ENCODE measurements around the gene DNAJC6. TPM values are rescaled to one million over a fixed set of nuclear protein-coding genes. Genes with fewer than 3 reads are reported as not detected.
A peak's percentile ranks its signal among the peaks of the same experiment; 100 is the strongest.

The DNAJC6 gene
- total RNA-seq, 2 experiments from 2014 or later: 4.0 to 5.4 TPM

DNA sequence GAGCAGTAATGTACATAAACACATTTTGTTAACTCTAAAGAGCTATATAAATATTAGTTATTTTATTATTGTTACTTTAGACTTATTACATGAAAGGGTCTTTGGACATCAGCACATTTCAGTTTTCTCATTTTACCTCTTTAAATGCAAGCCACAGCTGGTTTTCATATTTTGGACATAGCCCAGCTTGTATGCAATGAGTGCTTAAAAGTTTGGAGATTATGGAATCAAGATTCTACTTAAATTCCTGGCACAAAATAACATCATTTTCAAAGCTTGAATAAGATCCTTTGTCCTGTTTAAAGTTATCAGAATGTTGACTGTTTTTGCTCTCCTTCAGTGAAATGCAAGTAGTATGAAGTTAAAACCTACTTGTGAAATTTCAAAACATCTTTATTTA lies 95.6 kb downstream of the DNAJC6 start:
- H3K9me3 Mint-ChIP-seq: no peaks in the 10 kb centered on the region
- H3K36me3 Mint-ChIP-seq (ENCODE audit: low read depth): peaks cover 18% of the 10 kb centered on the region
- H3K27me3 Mint-ChIP-seq: no peaks in the 10 kb centered on the region
- no peak overlapping the region for H3K4me3 Mint-ChIP-seq
- no peak overlapping the region for H3K27ac Mint-ChIP-seq
- ChIA-PET POLR2A (interaction anchor here (1.3 kb wide), 1 partner anchor 14 kb away, joined by 4 read pairs; no protein-coding TSS in a partner anchor), CTCF (interaction anchor here (1.8 to 1.9 kb wide), 2 partner anchors 11 to 15 kb away, joined by 5 to 9 read pairs; partner anchors contain the start of genes LEPR and LEPROT)
- H3K4me1 Mint-ChIP-seq: no peaks in the 10 kb centered on the region
- no peak for DNase-seq

DNA sequence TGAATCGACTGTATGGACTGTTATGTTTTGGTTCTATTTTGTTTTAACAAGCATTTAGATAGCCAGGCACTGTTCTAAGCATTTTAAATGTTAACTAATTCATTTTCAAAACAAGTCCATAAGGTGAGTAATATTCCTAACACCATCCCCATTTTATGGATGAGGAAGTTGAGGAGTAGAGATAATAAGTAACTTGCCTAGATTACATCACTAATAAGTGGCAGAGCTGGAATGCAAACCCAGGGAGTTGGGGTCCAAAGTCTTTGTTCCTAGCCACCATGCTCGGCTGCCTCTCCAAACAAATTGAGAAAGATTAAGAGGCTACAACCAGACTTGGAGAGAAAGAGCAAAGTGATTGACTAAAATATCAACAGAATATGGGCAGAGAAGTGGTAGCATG lies 98.5 kb downstream of the DNAJC6 start:
- ChIA-PET POLR2A (no interaction called here), CTCF (no interaction called here)
- H3K27ac Mint-ChIP-seq: no peak overlapping the region
- H3K4me3 Mint-ChIP-seq: no peak overlapping the region
- no peak for DNase-seq
- peaks cover 22% of the 10 kb centered on the region for H3K36me3 Mint-ChIP-seq (ENCODE audit: low read depth)
- H3K4me1 Mint-ChIP-seq: peaks cover 2% of the 10 kb centered on the region
- H3K9me3 Mint-ChIP-seq: no peaks in the 10 kb centered on the region
- H3K27me3 Mint-ChIP-seq: no peaks in the 10 kb centered on the region

DNA sequence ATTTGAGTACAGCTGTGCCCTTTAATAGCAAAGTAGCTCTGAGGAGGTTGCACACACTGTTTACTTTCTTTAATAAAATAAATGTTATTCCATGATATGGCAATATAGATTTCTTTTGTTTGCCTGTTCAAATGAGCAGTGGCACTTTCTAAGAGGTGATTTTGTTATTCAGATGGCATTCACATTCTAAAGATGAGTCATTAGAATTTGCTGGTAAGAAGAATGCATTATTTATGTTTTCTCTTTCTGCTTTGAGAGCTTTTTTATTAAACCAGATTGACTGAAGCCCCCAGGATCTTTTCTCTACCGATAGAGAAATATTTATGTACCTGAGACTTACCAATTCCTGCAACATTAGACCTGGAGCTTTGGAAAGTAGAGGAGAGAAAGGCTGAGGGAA lies 100.0 kb downstream of the DNAJC6 start:
- Mint-ChIP-seq H3K9me3 (no peaks in the 10 kb centered on the region), H3K4me1 (peaks cover 2% of the 10 kb centered on the region), H3K27me3 (no peaks in the 10 kb centered on the region), H3K4me3 (no peak overlapping the region), H3K36me3 (ENCODE audit: low read depth) (peaks cover 24% of the 10 kb centered on the region), H3K27ac (no peak overlapping the region)
- CTCF ChIA-PET: interaction anchor here (1.5 kb wide), 1 partner anchor 11 kb away, joined by 3 read pairs; the partner anchor contains the start of genes LEPR and LEPROT
- no peak for DNase-seq
- POLR2A ChIA-PET: interaction anchor here (1.0 kb wide), 1 partner anchor 10 kb away, joined by 3 read pairs; no protein-coding TSS in a partner anchor

DNA sequence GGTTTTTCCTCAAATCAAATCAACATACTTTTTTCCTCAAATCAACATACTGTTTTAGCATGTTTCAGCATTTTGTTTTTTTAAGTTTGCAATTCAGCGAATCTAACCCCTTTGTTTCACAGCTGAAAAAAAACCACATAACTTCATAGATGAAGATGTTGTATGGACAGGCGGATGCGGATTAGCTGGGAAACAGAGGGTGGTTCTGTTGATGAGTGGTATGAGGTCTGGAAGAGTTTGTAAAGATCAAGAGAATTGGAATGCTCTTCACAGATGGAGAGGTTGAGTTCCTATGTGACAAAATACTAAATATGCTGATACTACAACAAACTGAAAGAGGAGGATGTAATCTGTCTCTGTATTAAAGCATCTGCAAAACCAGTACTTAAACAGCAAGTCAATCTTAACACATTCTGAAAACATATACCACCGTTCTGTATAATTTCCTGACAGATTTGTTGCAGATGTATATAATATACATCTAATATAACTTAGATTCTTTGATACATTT lies 100.5 kb downstream of the DNAJC6 start:
- no peaks in the 10 kb centered on the region for H3K27me3 Mint-ChIP-seq
- H3K27ac Mint-ChIP-seq: no peak overlapping the region
- CTCF ChIA-PET: interaction anchor here (1.5 kb wide), 1 partner anchor 10 kb away, joined by 3 read pairs; the partner anchor contains the start of genes LEPR and LEPROT
- H3K4me3 Mint-ChIP-seq: no peak overlapping the region
- no peaks in the 10 kb centered on the region for H3K9me3 Mint-ChIP-seq
- POLR2A ChIA-PET: interaction anchor here (1.0 kb wide), 1 partner anchor 9 kb away, joined by 3 read pairs; no protein-coding TSS in a partner anchor
- no peak for DNase-seq
- peaks cover 21% of the 10 kb centered on the region for H3K36me3 Mint-ChIP-seq (ENCODE audit: low read depth)
- H3K4me1 Mint-ChIP-seq: peaks cover 2% of the 10 kb centered on the region

DNA sequence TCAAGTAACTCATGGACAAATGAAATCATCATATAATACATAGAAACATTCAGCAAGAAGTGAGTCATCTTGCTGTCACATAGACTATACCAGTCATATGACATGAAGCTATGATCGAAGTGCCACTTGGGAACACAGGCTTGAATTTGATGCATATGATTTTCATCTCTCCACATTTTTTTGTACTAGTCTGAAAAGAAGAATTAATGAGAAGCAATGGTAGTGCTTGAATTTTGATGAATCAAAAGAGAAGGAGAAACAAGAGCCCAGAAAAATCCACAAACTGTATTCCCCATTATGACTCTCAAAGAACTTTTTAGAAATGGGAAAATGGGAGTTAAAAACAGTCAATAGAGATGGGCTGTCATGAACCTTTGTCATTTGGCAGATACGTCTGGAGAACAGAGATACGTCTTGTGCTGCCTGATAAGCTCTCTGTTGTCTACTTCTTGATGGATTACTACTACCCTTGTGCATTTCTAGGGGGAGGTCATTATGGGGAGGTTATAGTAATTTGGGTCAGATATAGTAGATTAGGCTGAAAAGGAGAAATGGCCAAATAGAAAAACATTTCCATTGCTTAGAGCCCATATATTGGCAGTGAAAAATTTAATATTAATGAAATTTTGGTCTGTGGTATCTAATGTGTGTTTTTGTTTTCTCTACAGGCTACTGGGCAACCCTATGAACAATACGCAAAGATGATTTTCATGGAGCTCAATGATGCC lies 103.1 kb downstream of the DNAJC6 start:
- peaks cover 10% of the 10 kb centered on the region for H3K36me3 Mint-ChIP-seq (ENCODE audit: low read depth)
- no peaks in the 10 kb centered on the region for H3K9me3 Mint-ChIP-seq
- POLR2A ChIA-PET: no interaction called here
- no peaks in the 10 kb centered on the region for H3K27me3 Mint-ChIP-seq
- no peak overlapping the region for H3K4me3 Mint-ChIP-seq
- H3K4me1 Mint-ChIP-seq: peaks cover 2% of the 10 kb centered on the region
- no peak for DNase-seq
- no peak overlapping the region for H3K27ac Mint-ChIP-seq
- CTCF ChIA-PET: interaction anchor here (0.7 kb wide), 1 partner anchor 18 kb away, joined by 3 read pairs; no protein-coding TSS in a partner anchor

DNA sequence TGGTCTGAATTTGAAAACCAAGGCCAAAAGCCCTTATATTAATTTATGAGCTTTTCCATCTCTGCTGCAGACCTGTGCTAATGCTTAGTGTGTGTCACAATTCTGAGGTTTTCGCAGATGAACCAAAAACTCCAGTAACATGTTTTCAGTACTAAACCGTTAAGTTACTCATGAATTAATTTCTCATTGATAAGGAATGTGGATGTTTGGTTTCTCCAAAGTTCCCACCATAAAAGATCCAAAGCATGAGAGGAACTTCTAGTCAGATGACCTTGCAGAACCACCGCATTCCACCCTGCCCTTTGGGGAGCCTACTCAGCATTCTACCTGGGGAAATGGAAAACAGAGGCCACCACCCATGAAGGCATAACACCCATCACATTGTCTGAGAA lies 103.6 kb downstream of the DNAJC6 start:
- ChIA-PET POLR2A (no interaction called here), CTCF (no interaction called here)
- no peaks in the 10 kb centered on the region for H3K27me3 Mint-ChIP-seq
- no peak overlapping the region for H3K27ac Mint-ChIP-seq
- peaks cover 4% of the 10 kb centered on the region for H3K4me1 Mint-ChIP-seq
- no peak overlapping the region for H3K4me3 Mint-ChIP-seq
- peaks cover 10% of the 10 kb centered on the region for H3K36me3 Mint-ChIP-seq (ENCODE audit: low read depth)
- no peak for DNase-seq
- H3K9me3 Mint-ChIP-seq: no peaks in the 10 kb centered on the region

DNA sequence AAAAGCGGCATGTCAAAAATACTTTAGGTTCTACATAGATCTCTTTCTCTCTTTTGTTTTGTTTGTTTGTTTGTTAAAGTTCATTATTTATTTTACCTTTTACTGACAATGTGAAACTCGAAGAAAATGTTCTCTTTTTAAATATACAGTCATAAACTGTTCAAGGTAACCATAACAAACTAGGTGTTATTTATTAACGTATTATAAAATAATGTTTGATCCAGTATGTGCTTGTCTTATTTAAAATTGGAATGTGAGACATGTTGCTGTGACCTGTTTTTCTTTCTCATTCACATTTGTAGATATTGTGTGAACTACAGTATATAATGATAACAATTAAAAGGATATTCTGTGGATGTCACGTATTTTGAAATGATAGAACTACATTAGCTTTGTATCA lies 105.2 kb downstream of the DNAJC6 start:
- Mint-ChIP-seq H3K36me3 (ENCODE audit: low read depth) (peaks cover 10% of the 10 kb centered on the region), H3K9me3 (no peaks in the 10 kb centered on the region), H3K4me1 (peaks cover 13% of the 10 kb centered on the region), H3K27me3 (no peaks in the 10 kb centered on the region), H3K27ac (no peak overlapping the region), H3K4me3 (no peak overlapping the region)
- ChIA-PET CTCF (no interaction called here), POLR2A (no interaction called here)
- DNase-seq: no peak

DNA sequence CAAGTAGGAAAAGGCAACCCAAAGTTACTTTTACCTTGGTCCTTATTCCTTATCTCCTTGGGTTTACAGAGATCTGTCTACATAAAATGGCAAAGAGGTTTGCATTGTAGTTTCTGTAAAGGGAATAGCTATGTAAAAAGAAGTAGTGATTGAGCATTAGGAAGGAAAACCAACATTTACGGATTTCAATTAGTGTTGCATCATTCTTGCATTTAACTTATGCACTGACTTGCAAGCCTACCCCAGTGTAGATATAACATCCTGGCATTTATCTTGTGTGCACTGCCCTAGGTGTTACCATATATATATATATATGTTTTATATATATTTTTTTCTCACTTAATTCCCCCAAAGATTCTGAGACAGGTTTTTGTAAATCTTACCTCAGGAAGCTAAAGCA lies 107.4 kb downstream of the DNAJC6 start:
- DNase-seq: no peak
- Mint-ChIP-seq H3K4me3 (no peak overlapping the region), H3K27me3 (no peaks in the 10 kb centered on the region), H3K36me3 (ENCODE audit: low read depth) (peaks cover 3% of the 10 kb centered on the region), H3K9me3 (no peaks in the 10 kb centered on the region), H3K27ac (no peak overlapping the region), H3K4me1 (peaks cover 16% of the 10 kb centered on the region)
- CTCF ChIA-PET: no interaction called here
- POLR2A ChIA-PET: interaction anchor here (1.0 to 4.3 kb wide), 2 partner anchors 20 to 23 kb away, joined by 3 to 19 read pairs; no protein-coding TSS in a partner anchor

DNA sequence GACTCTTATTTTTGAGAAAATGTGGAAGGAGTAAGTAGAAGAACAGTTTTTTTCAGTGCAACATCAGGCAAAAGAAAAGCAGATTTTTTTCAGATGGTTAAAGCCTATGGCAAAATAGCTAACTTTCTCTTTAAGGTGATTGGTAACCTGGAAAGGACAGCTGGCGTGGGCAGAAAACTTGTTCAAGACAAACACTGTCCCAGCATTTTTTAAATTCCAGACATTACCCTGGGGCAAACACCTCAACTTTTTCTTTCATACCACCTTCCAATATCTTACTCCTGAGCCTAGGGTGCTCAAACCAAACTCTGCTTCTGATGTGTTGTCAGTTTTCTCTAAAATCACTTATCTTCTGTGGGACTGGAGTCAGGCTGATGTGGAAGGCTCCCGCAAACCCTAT lies 108.4 kb downstream of the DNAJC6 start:
- Mint-ChIP-seq H3K9me3 (no peaks in the 10 kb centered on the region), H3K27me3 (no peaks in the 10 kb centered on the region), H3K4me3 (no peak overlapping the region), H3K4me1 (peaks cover 14% of the 10 kb centered on the region), H3K27ac (no peak overlapping the region), H3K36me3 (ENCODE audit: low read depth) (peaks cover 3% of the 10 kb centered on the region)
- DNase-seq: no peak
- ChIA-PET CTCF (no interaction called here), POLR2A (interaction anchor here (1.0 to 4.3 kb wide), 3 partner anchors 13 to 24 kb away, joined by 3 to 19 read pairs (median 4); no protein-coding TSS in a partner anchor)

DNA sequence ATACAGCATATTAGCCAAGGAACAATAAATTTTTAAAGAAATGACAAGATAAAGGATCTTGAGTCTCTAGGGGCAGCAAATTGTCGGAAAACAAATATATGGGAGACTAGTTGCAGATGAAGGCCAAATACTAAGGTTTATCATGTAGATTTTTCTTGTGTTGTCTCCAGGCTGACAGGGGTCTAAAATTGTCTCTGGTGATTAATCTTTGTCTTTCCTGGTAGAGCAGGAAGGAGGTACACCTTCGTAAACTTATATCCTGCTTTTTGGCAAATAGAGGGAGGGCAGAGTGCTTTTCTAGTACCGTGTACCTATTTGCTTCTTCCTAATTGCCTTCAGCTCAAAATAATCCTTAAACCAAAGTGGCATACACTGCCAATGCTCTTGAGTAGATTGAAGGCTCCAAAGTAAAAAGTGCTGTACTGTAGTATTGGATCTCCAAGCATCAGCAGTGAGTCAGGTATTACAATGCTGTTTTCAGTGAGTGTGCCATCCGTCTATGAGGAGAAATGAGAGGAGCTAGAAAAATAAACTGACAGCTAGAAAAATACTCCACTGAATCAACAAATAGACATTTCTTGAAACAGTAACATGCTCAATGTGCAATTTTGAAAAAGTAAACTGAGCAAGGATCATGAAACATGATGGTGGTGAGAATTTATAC lies 109.3 kb downstream of the DNAJC6 start:
- Mint-ChIP-seq H3K36me3 (ENCODE audit: low read depth) (no peaks in the 10 kb centered on the region), H3K27ac (no peak overlapping the region), H3K27me3 (no peaks in the 10 kb centered on the region), H3K4me1 (peaks cover 14% of the 10 kb centered on the region), H3K4me3 (no peak overlapping the region), H3K9me3 (no peaks in the 10 kb centered on the region)
- ChIA-PET CTCF (interaction anchor here (1.1 to 3.1 kb wide), 8 partner anchors 12 to 203 kb away, joined by 3 to 16 read pairs (median 6); no protein-coding TSS in a partner anchor), POLR2A (interaction anchor here (1.0 to 4.3 kb wide), 7 partner anchors 9 to 164 kb away, joined by 3 to 33 read pairs (median 4); no protein-coding TSS in a partner anchor)
- DNase-seq: no peak

DNA sequence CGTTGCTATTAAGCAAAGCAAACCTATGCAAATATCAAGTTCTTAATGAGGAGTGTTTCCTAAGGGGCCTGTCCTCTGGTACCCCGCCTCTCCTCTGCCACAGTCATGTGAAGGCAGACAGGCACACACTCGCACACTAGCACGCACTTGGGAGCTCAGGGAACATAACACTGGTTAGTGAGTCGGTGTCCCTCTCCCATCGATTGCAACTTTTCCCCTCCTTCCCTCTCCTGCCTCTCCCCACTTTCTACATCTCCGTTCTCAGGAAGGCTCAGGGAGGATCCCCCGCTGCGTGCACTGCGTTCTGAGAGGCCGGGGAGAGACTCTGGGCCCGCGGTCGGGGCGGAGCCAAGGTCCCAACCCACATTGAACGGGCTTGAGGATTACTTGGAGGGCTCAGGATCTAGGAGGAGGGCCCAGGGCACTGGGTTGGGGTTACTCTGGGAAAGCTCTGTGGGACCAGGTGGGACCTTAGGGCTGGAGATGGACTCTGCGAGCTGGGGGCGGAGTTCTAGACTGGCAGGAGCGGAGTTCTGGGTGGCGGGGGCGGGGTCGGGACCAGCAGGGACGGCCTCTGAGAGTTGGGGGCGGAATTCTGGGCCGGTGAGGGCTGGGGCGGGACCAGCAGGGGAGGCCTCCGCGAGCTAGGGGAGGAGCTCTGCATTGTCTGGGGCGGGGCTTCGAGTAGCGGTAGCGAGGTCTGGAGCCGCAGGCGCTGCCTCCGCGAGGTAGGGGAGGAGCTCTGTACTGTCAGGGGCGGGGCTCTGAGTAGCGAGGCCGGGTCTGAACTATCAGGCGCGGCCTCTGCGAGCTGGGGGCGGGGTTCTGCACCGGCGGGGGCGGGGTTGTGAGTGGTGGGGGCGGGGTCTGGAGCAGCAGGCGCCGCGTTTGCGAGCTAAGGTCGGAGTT lies 110.6 kb downstream of the DNAJC6 start:
- Mint-ChIP-seq H3K27ac (peak overlapping the region; percentile 85), H3K36me3 (ENCODE audit: low read depth) (peaks cover 10% of the 10 kb centered on the region), H3K27me3 (no peaks in the 10 kb centered on the region), H3K4me3 (no peak overlapping the region), H3K4me1 (peaks cover 26% of the 10 kb centered on the region), H3K9me3 (no peaks in the 10 kb centered on the region)
- peak; percentile 99 for DNase-seq
- ChIA-PET POLR2A (interaction anchor here (0.6 to 4.3 kb wide), 14 partner anchors 10 to 916 kb away, joined by 3 to 33 read pairs (median 3); partner anchors contain the start of gene DNAJC6), CTCF (interaction anchor here (0.6 to 3.1 kb wide), 19 partner anchors 9 to 267 kb away, joined by 3 to 16 read pairs (median 4); no protein-coding TSS in a partner anchor)

Measured in activated CD4-positive, alpha-beta memory T cell treated with anti-CD3 and anti-CD28 coated beads, Interleukin-2, amount 10 ng/mL, durations not matched to agents 7 days and 5 days (primary cell).